ENCODE data around the gene BLOC1S1.

GRCh38 chr12:55720894-55721444 is 5.1 kb downstream of the BLOC1S1 start:
- TF ChIP-seq EZH2 (IDR thresholded peaks at IDR 0.05): no peak
- TF ChIP-seq POLR2AphosphoS5 (IDR thresholded peaks at IDR 0.05; ENCODE audit: borderline replicate concordance, low read depth, low read length): peak; percentile 36; the same call in 1 of the 2 replicates
- no peak for TF ChIP-seq FOXP2 (optimal IDR thresholded peaks at IDR 0.05; ENCODE audit: control extremely low read depth, extremely low read length, insufficient read depth)
